Measurements from ENCODE around the gene EFL1. TPM values are rescaled to one million over a fixed set of nuclear protein-coding genes. Genes with fewer than 3 reads are reported as not detected.
A peak's percentile ranks its signal among the peaks of the same experiment; 100 is the strongest.

EFL1 gene
- total and polyA plus RNA-seq, 11 donors, result 3.5 to 19.2 (median 15.6) TPM

DNA sequence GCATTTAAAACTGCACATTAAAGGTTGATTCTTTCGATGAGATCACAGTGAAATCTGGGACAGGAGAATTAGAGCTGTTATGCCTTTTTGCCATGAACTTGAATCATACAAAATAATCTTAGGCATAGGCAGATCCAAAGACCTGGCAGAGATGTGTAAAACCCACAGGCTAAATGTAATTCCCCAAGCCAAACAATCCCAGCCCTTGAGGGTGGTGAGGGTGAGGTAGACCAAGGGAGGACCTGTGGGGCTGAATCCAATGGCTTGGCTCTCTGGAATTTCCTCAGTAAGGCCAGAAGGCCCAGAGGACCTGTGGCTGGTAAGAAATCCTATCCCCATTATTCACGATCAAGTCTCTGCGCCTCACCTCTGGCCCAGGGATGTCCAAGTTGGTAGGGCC is 136.2 kb downstream of the EFL1 start:
- no peak for TF ChIP-seq POLR2A (IDR thresholded peaks at IDR 0.05)
- TF ChIP-seq, protein P1, sequence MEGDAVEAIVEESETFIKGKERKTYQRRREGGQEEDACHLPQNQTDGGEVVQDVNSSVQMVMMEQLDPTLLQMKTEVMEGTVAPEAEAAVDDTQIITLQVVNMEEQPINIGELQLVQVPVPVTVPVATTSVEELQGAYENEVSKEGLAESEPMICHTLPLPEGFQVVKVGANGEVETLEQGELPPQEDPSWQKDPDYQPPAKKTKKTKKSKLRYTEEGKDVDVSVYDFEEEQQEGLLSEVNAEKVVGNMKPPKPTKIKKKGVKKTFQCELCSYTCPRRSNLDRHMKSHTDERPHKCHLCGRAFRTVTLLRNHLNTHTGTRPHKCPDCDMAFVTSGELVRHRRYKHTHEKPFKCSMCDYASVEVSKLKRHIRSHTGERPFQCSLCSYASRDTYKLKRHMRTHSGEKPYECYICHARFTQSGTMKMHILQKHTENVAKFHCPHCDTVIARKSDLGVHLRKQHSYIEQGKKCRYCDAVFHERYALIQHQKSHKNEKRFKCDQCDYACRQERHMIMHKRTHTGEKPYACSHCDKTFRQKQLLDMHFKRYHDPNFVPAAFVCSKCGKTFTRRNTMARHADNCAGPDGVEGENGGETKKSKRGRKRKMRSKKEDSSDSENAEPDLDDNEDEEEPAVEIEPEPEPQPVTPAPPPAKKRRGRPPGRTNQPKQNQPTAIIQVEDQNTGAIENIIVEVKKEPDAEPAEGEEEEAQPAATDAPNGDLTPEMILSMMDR (IDR thresholded peaks at IDR 0.05), result no peak
- no peak for ATAC-seq

DNA sequence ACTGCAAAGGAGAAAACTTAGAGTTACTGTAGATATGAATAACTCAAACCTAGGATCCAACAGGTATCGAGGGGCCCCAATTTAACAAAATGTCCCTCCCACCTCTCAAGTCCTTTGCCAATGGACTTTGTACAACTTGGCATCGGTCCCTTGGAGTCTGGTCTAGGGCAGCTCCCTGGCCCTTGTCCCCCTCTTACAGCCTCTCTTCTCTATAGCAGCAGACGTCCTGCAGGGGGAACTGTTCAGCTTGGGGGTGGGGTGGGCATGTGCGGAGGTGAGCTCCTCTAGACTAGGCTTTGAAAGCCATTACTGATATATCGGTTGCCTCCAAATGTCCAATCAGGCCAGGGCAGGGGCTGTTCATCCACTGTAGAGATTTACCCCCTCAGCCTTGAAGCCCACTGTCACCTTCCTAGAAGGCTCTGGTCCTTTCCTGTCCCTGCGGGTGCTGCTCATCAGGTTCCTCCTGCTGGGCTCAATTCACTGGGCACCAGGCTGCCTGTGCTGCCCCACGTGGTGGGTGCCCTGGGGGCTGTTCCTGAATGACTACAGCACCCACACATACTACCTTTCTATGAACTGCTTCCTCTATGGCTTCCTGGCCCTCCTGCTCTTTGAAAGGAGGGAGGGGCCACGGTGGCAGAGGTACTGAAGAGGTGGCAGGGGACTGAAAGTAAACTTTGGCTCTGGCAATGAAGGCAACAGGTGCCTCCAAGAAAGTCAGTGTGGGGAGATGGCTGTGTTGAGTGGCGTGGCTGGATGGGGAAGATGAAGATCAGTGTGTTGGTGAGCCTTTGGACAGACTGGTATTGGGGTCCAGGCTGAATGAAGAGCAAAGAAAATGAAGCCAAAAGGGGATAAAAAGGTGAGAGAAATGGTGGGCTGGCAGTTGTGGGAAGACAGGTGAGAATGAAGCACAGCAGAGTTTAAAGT is 137.9 kb downstream of the EFL1 start:
- intact Hi-C loops (cut with DNase I), result no loop called here
- DNase-seq (no peak), ATAC-seq (no peak)
- Histone ChIP-seq H3K4me1 (no peaks in the 10 kb centered on the region), H3K27ac (no peak overlapping the region), H3K36me3 (peaks cover 0 to 23% (median 2%) of the 10 kb centered on the region in 9 donors), H3K4me3 (no peak overlapping the region), H3K27me3 (no peaks in the 10 kb centered on the region), H3K9me3 (no peaks in the 10 kb centered on the region)
- 85 to 92% (median 89%) methylated on average over 9 of the region's 9 CpGs for WGBS, 4 donors
- TF ChIP-seq POLR2A (IDR thresholded peaks at IDR 0.05), result no peak
- TF ChIP-seq, protein P1 (IDR thresholded peaks at IDR 0.05), result no peak

More for the DNA sequence above, 136.2 kb downstream of the EFL1 start:
- WGBS, 4 donors, result 93 to 99% (median 95%) methylated on average over 3 of the region's 3 CpGs
- intact Hi-C loops (cut with DNase I), result no loop called here
- H3K4me3 ChIP-seq, result no peak overlapping the region
- no peaks in the 10 kb centered on the region for H3K27me3 ChIP-seq
- H3K4me1 ChIP-seq, result no peaks in the 10 kb centered on the region
- no peaks in the 10 kb centered on the region for H3K9me3 ChIP-seq
- H3K27ac ChIP-seq, result no peak overlapping the region
- peaks cover 0 to 39% (median 16%) of the 10 kb centered on the region in 9 donors for H3K36me3 ChIP-seq
- DNase-seq, result no peak

- ATAC-seq, result peak in 2 of 4 donors; percentile 44 to 61
- no peak overlapping the region for H3K4me3 ChIP-seq
- H3K9me3 ChIP-seq, result no peaks in the 10 kb centered on the region
- no peak for TF ChIP-seq POLR2A (IDR thresholded peaks at IDR 0.05)
- TF ChIP-seq, protein P1 (IDR thresholded peaks at IDR 0.05), result no peak
- peak in 1 of 5 donors; percentile 48 for DNase-seq
- no peak overlapping the region for H3K27ac ChIP-seq
- intact Hi-C loops (cut with DNase I), result no loop called here
- no peaks in the 10 kb centered on the region for H3K27me3 ChIP-seq
- H3K36me3 ChIP-seq, result peaks cover 0 to 7% (median 0%) of the 10 kb centered on the region in 9 donors
- H3K4me1 ChIP-seq, result no peaks in the 10 kb centered on the region
- 78 to 92% (median 85%) methylated on average over 4 of the region's 4 CpGs for WGBS, 4 donors
These were observed 139.7 kb downstream of the EFL1 start for GRCh38 chr15:82122746-82123400.

DNA sequence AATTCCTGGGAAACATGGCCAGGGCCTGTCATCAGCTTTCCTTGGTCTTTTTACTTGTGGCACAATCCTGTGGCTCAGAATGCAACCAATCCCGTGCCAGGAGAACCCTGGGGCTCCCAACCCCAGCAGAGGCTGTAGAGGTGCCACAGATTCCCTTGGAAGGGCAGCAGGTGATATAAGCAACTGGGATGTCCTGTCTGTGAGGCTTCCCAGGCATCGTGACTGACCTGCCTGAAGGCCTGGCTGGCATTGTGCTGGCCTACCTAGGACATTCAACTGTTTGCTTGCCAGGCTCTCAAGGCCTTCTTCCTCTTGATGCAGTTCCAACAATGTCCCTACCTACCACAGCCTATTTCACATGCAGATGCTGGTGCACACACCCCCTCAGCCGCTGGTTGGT is 144.5 kb downstream of the EFL1 start:
- TF ChIP-seq POLR2A (IDR thresholded peaks at IDR 0.05), result no peak
- Histone ChIP-seq H3K9me3 (no peaks in the 10 kb centered on the region), H3K4me1 (no peaks in the 10 kb centered on the region), H3K4me3 (no peak overlapping the region), H3K27ac (no peak overlapping the region), H3K36me3 (no peaks in the 10 kb centered on the region), H3K27me3 (no peaks in the 10 kb centered on the region)
- 65 to 84% (median 77%) methylated on average over 3 of the region's 3 CpGs for WGBS, 4 donors
- intact Hi-C loops (cut with DNase I), result no loop called here
- ATAC-seq (no peak), DNase-seq (no peak)

Data from heart left ventricle (tissue), 16 donors.